ENCODE measurements around the gene CLPX.

- TF ChIP-seq CTCF (IDR thresholded peaks at IDR 0.05; ENCODE audit: poor library complexity) (no peak), EZH2 (IDR thresholded peaks at IDR 0.05; ENCODE audit: borderline replicate concordance) (no peak)
These were observed at the start of gene CLPX for GRCh38 chr15:65184868-65185717.
